GM12864 (cell line): ENCODE measurements around the gene HHIPL1.
"Not testable (repeated sequence)": the region's sequence is repeated elsewhere in the genome, so short reads cannot be mapped to it uniquely, and the experiment has no call there.

ENCODE experiments used
- DNase-seq: peaks from one replicate; pipeline ENCODE4 v3.0.0-alpha.2; 2011; ENCODE audit warnings: low read depth
- H3K4me3 ChIP-seq: 2 replicates; pipeline ENCODE4 v1.5.1; 2011; ENCODE audit warnings: mild to moderate bottlenecking, low read depth, low read length, control low read depth
- TF ChIP-seq, protein P1 (sequence below): IDR thresholded peaks from 2 replicates; pipeline ENCODE4 v1.5.1; 2011; ENCODE audit warnings: low read depth, mild to moderate bottlenecking, moderate library complexity, low read length, control low read depth, inconsistent platforms; ENCODE audit errors: missing control alignments

The HHIPL1 gene

DNA sequence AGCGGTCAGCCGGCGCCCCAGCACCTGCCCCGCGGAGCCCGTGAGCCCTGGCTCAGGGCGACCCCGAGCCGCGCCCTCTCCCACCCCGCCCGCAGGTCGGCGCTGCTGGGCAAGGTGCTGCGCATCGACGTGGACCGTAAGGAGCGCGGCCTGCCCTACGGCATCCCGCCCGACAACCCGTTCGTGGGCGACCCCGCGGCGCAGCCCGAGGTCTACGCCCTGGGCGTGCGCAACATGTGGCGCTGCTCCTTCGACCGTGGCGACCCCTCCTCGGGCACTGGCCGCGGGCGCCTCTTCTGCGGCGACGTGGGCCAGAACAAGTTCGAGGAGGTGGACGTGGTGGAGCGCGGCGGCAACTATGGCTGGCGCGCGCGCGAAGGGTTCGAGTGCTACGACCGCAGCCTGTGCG is 14.4 kb downstream of the HHIPL1 start:
- DNase-seq: no peak
- H3K4me3 ChIP-seq: no peak overlapping the region
- TF ChIP-seq, protein P1, sequence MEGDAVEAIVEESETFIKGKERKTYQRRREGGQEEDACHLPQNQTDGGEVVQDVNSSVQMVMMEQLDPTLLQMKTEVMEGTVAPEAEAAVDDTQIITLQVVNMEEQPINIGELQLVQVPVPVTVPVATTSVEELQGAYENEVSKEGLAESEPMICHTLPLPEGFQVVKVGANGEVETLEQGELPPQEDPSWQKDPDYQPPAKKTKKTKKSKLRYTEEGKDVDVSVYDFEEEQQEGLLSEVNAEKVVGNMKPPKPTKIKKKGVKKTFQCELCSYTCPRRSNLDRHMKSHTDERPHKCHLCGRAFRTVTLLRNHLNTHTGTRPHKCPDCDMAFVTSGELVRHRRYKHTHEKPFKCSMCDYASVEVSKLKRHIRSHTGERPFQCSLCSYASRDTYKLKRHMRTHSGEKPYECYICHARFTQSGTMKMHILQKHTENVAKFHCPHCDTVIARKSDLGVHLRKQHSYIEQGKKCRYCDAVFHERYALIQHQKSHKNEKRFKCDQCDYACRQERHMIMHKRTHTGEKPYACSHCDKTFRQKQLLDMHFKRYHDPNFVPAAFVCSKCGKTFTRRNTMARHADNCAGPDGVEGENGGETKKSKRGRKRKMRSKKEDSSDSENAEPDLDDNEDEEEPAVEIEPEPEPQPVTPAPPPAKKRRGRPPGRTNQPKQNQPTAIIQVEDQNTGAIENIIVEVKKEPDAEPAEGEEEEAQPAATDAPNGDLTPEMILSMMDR: no peak

DNA sequence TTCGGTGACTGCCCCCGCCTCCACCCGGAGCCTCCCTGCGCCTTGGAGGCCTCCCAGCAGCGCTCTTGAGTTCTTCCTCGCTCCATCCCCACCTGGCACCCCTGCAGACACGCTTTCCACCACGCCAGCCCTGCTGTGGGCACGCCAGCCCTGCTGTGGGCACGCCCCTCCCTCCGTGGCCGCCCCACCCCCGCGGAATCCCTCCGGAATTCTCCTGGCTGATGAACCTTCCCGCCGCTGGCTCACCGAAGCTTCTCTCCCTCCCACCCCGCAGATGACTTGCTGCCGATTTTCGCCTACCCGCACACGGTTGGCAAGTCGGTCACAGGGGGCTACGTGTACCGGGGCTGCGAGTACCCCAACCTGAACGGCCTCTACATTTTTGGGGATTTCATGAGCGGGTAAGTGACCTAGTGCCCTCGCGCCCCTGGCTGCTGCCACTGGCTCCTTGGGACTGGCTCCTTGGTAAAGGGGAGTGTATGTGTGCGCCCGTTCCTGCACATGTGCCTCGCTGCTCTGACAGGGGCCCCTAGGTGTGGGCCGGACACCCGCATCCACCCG is 15.2 kb downstream of the HHIPL1 start:
- TF ChIP-seq, protein P1: no peak
- no peak for DNase-seq
- no peak overlapping the region for H3K4me3 ChIP-seq

DNA sequence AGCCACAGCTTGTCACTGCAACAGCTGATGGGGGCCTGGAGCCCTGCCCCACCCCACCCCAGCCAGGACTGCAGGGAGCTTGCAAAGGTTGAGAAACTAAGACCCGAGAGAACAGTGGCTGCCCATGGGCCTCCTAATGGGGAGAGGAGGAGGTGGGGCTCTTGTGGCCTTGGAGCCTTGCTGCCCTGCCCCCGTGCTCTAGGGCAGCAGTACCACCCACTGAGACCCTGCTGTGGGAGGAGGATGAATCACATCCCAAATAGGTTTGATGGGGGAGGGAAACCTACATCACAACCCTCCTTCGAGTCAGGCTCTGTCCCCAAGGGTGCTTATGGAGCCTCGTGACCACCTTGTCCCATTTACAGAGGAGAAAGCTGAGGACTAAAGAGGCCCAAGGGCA is 15.9 kb downstream of the HHIPL1 start:
- DNase-seq: no peak
- no peak overlapping the region for H3K4me3 ChIP-seq
- TF ChIP-seq, protein P1: no peak

DNA sequence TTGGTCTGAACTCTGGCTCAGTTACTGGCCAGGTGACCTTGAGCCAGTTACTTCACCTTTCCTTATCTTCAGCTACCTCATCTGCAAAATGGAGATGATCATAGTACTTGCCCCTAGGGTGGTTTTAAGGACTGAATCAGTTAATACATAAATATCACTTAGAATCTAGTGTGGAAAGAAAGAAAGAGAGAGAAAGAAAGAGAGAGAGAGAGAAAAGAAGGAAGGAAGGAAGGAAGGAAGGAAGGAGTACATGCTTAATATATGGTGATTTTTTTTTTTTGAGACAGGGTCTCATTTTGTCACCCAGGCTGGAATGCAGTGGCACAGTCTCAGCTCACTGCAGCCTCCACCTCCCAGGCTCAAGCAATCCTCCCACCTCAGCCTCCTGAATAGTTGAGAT is 16.3 kb downstream of the HHIPL1 start:
- not testable (repeated sequence) for DNase-seq, H3K4me3 ChIP-seq

DNA sequence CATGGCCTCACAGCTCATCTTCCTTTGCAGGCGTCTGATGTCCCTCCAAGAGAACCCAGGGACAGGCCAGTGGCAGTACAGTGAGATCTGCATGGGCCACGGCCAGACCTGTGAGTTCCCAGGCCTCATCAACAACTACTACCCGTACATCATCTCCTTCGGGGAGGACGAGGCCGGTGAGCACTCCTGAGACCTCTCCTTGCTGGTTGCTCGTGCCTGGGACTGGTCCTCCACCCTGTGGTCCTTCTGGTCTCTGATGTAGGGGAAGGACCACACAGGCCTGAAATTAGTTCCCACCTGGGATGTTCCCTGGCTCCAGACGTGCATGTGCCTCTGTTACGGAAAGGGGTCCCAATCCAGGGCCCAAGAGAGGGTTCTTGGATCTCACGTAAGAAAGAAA is 17.9 kb downstream of the HHIPL1 start:
- no peak for DNase-seq
- TF ChIP-seq, protein P1: no peak

DNA sequence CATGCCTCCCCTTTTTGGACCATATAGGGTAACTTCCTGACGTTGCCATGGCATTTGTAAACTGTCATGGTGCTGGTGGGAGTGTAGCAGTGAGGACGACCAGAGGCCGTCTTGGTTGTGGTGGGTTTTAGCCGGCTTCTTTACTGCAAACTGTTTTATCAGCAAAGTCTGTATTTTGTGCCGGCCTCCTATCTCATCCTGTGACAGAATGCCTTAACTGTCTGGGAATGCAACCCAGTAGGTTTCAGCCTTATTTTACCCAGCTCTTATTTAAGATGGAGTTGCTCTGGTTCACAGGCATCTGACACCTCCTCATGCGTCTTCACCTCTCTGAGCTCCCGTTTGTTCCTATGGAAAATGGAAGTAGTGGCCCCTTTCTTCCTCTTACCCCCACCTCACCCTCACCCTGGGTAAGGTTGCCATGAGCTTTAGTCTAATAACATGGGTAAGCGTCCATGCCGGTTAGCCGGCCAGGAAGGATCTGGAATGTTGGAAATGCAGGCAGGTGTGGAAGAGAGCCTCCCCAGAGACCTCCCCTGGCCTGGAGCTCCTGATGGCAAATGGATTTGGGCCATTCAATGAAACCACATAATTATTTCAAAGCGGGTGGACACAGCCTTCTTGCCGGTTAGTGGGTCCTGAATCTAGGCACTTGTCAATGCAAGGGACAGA is 18.6 kb downstream of the HHIPL1 start:
- TF ChIP-seq, protein P1: no peak

More for the DNA sequence above, 17.9 kb downstream of the HHIPL1 start:
- H3K4me3 ChIP-seq: no peak overlapping the region

DNA sequence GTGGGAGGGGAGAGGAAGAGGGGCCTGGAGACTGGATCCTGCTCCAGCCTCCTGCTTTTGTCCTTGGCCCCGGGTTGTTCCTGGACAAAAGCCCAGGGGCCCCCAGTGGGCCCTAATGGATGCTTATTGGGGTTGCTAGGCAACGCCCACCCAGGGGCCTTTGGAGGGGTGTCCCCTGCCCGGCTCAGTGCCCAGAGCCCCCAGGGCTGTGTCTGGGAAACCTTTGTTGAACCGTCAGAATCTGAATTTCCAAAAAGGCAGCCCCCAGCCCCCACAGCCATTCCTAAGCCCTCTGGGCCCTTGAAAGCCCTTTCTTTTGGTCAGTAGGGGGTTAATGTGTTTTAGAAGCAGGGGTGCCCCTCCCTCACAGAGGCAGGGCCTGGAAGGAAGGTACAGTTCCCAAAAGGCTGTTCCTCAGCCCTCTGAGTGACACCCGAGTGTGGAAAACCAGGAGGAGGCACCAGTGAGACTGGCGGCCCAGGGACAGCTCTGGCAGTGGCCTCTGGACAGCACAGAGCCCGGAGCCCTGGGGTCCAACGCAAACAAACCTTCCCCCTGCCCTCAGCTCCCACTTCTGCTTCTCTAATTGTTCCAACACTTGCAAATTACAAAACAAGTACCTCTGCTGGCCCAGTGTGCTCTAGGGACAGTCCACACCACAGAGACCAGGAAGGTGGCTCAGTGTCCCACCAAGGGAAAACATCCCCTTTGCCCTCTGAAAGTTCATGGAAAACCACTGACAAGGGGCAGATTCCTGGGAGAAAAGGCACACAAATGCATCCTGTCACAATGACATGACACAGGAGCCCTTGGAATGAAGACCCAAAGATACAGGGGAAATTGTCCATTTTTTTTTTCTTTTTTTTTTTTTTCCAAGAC is 19.4 kb downstream of the HHIPL1 start:
- H3K4me3 ChIP-seq: no peak overlapping the region
- TF ChIP-seq, protein P1: no peak
- no peak for DNase-seq

More for the DNA sequence above, 18.6 kb downstream of the HHIPL1 start:
- no peak overlapping the region for H3K4me3 ChIP-seq
- DNase-seq: no peak
